ENCODE results near the gene PACS2. TPM values are rescaled to one million over a fixed set of nuclear protein-coding genes. Genes with fewer than 3 reads are reported as not detected.

Gene PACS2
- total RNA-seq, 4 donors from 2014 or later: 61.5 to 91.1 (median 74.7) TPM

DNA sequence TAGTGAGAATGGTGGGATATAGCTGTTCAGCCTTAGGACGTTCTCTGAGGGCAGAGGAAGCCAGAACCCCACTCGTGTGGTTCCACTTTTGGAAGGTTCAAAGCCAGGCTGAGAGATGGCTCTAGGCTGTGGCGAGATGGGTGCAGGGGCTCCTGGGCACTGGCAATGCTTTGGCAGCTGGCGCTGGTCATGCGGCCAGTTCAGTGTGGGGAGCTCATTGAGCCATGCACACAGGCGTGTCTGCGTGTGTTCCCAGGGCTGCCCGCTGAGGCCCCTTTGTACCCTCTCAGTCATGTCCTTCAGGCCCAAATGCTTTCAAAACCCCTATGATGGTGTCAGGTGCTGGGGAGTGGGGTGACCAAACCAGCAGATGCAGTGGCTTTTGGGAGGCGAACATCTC, 85.5 kb downstream of the PACS2 start:
- Histone ChIP-seq H3K9me3 (peaks cover 0 to 16% (median 0%) of the 10 kb centered on the region in 3 donors), H3K36me3 (peaks cover 0 to 29% of the 10 kb centered on the region in 2 donors), H3K27ac (no peak overlapping the region), H3K4me3 (no peak overlapping the region), H3K27me3 (no peaks in the 10 kb centered on the region), H3K4me1 (peaks cover 0 to 30% (median 17%) of the 10 kb centered on the region in 3 donors)
- 89 to 100% methylated on average over 2 to 3 of the region's 9 CpGs for WGBS, 2 donors (ENCODE audit: low coverage in 1 of 2)
- ATAC-seq: no peak
- TF ChIP-seq POLR2AphosphoS5 (IDR thresholded peaks at IDR 0.05) (no peak), EP300 (IDR thresholded peaks at IDR 0.05) (no peak), POLR2A (IDR thresholded peaks at IDR 0.05) (no peak)
- TF ChIP-seq, protein P1, sequence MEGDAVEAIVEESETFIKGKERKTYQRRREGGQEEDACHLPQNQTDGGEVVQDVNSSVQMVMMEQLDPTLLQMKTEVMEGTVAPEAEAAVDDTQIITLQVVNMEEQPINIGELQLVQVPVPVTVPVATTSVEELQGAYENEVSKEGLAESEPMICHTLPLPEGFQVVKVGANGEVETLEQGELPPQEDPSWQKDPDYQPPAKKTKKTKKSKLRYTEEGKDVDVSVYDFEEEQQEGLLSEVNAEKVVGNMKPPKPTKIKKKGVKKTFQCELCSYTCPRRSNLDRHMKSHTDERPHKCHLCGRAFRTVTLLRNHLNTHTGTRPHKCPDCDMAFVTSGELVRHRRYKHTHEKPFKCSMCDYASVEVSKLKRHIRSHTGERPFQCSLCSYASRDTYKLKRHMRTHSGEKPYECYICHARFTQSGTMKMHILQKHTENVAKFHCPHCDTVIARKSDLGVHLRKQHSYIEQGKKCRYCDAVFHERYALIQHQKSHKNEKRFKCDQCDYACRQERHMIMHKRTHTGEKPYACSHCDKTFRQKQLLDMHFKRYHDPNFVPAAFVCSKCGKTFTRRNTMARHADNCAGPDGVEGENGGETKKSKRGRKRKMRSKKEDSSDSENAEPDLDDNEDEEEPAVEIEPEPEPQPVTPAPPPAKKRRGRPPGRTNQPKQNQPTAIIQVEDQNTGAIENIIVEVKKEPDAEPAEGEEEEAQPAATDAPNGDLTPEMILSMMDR (IDR thresholded peaks at IDR 0.05): no peak

DNA sequence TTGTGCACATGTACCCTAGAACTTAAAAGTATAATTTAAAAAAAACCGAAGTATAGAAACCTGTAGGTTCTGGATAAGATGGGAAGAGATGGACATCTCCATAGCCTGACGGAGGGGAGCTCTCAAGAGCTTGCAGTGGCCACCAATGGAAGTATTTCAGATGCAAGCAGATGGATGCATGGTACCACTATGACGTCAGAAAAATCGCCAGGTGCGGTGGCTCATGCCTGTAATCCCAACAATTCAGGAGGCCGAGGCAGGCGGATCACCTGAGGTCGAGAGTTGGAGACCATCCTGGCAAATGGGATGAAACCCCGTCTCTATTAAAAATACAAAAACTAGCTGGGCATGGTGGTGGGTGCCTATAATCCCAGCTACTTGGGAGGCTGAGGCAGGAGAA, 87.2 kb downstream of the PACS2 start:
- TF ChIP-seq POLR2AphosphoS5 (IDR thresholded peaks at IDR 0.05) (no peak), EP300 (IDR thresholded peaks at IDR 0.05) (no peak), POLR2A (IDR thresholded peaks at IDR 0.05) (no peak)
- TF ChIP-seq, protein P1 (IDR thresholded peaks at IDR 0.05): no peak
- Histone ChIP-seq H3K9me3 (peaks cover 0 to 16% (median 0%) of the 10 kb centered on the region in 3 donors), H3K27me3 (no peaks in the 10 kb centered on the region), H3K4me3 (no peak overlapping the region), H3K27ac (no peak overlapping the region), H3K4me1 (peaks cover 0 to 30% (median 17%) of the 10 kb centered on the region in 3 donors), H3K36me3 (peaks cover 0 to 21% of the 10 kb centered on the region in 2 donors)
- WGBS, 2 donors (ENCODE audit: low coverage in 1 of 2): 89 to 100% methylated on average over 2 to 9 of the region's 9 CpGs
- no peak for ATAC-seq

DNA sequence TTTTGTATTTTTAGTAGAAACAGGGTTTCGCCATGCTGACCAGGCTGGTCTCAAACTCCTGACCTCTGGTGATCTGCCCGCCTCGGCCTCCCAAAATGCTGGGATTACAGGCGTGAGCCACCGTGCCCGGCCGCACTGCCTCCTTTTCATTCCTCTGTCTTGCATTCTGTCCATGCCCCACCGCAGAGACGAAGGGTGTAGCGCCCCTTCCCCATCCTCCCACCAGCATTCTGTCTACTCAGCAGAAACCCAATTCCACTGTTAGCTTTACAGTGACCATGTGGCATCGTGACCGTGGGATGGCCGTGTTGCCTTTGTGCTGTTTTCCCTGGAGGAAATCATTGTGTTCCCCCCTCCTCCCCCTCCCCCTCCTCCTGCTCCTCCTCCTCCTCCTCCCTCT, 94.0 kb downstream of the PACS2 start:
- H3K4me1 ChIP-seq: peaks cover 0 to 16% (median 8%) of the 10 kb centered on the region in 3 donors
- no peak overlapping the region for H3K4me3 ChIP-seq
- TF ChIP-seq POLR2A (IDR thresholded peaks at IDR 0.05) (no peak), POLR2AphosphoS5 (IDR thresholded peaks at IDR 0.05) (no peak), EP300 (IDR thresholded peaks at IDR 0.05) (no peak)
- TF ChIP-seq, protein P1 (IDR thresholded peaks at IDR 0.05): no peak
- 59 to 63% methylated on average over 5 to 7 of the region's 13 CpGs for WGBS, 2 donors (ENCODE audit: low coverage in 1 of 2)
- H3K27ac ChIP-seq: no peak overlapping the region
- peaks cover 41% of the 10 kb centered on the region for H3K27me3 ChIP-seq
- peaks cover 0 to 10% (median 0%) of the 10 kb centered on the region in 3 donors for H3K9me3 ChIP-seq
- H3K36me3 ChIP-seq: no peaks in the 10 kb centered on the region
- no peak for ATAC-seq

DNA sequence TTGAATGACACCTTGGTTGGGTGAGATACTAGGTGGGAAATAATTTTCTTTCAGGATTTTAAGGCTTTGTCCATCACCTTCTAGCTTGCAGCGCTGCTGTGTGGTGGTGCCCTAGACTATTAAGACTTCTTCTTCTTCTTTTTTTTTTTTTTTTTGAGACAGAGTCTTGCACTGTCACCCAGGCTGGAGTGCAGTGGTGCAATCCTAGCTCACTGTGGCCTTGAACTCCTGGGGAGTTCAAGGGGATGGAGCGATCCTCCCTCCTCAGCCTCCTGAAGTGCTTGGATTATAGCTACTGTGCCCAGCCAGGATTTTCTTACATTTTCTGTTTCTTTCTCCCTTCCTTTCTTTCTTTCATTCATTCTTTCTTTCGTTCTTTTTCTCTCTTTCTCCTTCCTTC, 94.8 kb downstream of the PACS2 start:
- Histone ChIP-seq H3K4me3 (no peak overlapping the region), H3K4me1 (peaks cover 0 to 19% (median 8%) of the 10 kb centered on the region in 3 donors), H3K9me3 (peaks cover 0 to 2% (median 0%) of the 10 kb centered on the region in 3 donors), H3K36me3 (no peaks in the 10 kb centered on the region), H3K27ac (no peak overlapping the region), H3K27me3 (peaks cover 41% of the 10 kb centered on the region)
- 100% methylated on average over 1 to 3 of the region's 3 CpGs for WGBS, 2 donors (ENCODE audit: low coverage in 1 of 2)
- TF ChIP-seq POLR2A (IDR thresholded peaks at IDR 0.05): no peak
- TF ChIP-seq, protein P1 (IDR thresholded peaks at IDR 0.05): no peak
- TF ChIP-seq POLR2AphosphoS5 (IDR thresholded peaks at IDR 0.05): no peak
- no peak for TF ChIP-seq EP300 (IDR thresholded peaks at IDR 0.05)
- ATAC-seq: no peak

DNA sequence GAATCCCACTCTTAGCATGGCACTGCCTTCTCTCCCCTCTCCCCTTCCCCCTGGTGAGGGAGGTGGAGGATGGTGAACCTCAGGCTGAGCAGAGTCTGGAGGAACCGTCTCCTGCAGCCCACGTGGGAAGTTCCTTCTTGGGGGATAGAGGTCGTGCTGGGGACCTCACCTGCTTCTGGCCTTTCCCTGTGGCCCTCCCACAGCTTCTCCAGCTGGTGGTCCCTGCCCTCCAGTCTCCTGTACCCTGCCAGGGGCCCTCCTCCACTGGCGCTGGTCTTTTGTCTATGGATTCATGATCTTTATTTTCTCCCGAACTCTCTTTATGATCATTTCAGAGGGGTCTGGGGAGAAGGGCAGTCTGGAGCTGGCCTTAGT, 96.1 kb downstream of the PACS2 start:
- no peak for ATAC-seq
- TF ChIP-seq POLR2A (IDR thresholded peaks at IDR 0.05) (no peak), POLR2AphosphoS5 (IDR thresholded peaks at IDR 0.05) (no peak), EP300 (IDR thresholded peaks at IDR 0.05) (no peak)
- TF ChIP-seq, protein P1 (IDR thresholded peaks at IDR 0.05): no peak
- 39% methylated on average over 5 of the region's 5 CpGs; no CpG with 5 or more reads in 1 of the 2 donors for WGBS, 2 donors (ENCODE audit: low coverage in 1 of 2)
- Histone ChIP-seq H3K27me3 (peaks cover 41% of the 10 kb centered on the region), H3K4me3 (no peak overlapping the region), H3K4me1 (peaks cover 0 to 31% (median 11%) of the 10 kb centered on the region in 3 donors), H3K36me3 (no peaks in the 10 kb centered on the region), H3K9me3 (no peaks in the 10 kb centered on the region), H3K27ac (no peak overlapping the region)
